GM12875 (cell line): Measurements from ENCODE around the gene SYT6.
"Not testable (repeated sequence)": the region's sequence is repeated elsewhere in the genome, so short reads cannot be mapped to it uniquely, and the experiment has no call there.

Source experiments
- H3K4me3 ChIP-seq: one replicate; pipeline ENCODE4 v1.5.1; 2011; ENCODE audit warnings: low read depth, low read length, control low read depth
- CTCF ChIP-seq: IDR thresholded peaks from 2 replicates; pipeline ENCODE4 v1.5.1; 2011; ENCODE audit warnings: low read depth, mild to moderate bottlenecking, control low read depth, inconsistent platforms, low read length, moderate library complexity, borderline replicate concordance; ENCODE audit not compliant: insufficient read depth

Gene SYT6

GRCh38 chr1:114075105-114075504 lies 78.6 kb downstream of the SYT6 start:
- H3K4me3 ChIP-seq, result no peak overlapping the region
- no peak for TF ChIP-seq CTCF

- no peak for TF ChIP-seq CTCF
- no peak overlapping the region for H3K4me3 ChIP-seq
Observed at GRCh38 chr1:114072246-114072645, 81.4 kb downstream of the SYT6 start.

- not testable (repeated sequence) for H3K4me3 ChIP-seq
Observed at GRCh38 chr1:114069762-114070161, 83.9 kb downstream of the SYT6 start.

GRCh38 chr1:114068684-114069083 lies 85.0 kb downstream of the SYT6 start:
- not testable (repeated sequence) for H3K4me3 ChIP-seq

- H3K4me3 ChIP-seq, result not testable (repeated sequence)
Observed at GRCh38 chr1:114065671-114066070, 88.0 kb downstream of the SYT6 start.

GRCh38 chr1:114063544-114063943 lies 90.1 kb downstream of the SYT6 start:
- no peak for TF ChIP-seq CTCF
- no peak overlapping the region for H3K4me3 ChIP-seq

GRCh38 chr1:114062477-114063099 lies 91.1 kb downstream of the SYT6 start:
- no peak for TF ChIP-seq CTCF
- no peak overlapping the region for H3K4me3 ChIP-seq

GRCh38 chr1:114061121-114061830 lies 92.4 kb downstream of the SYT6 start:
- no peak overlapping the region for H3K4me3 ChIP-seq
- no peak for TF ChIP-seq CTCF

- not testable (repeated sequence) for H3K4me3 ChIP-seq
Observed at GRCh38 chr1:114058236-114058635, 95.4 kb downstream of the SYT6 start.
